HG03442 (cell line): ENCODE results near the gene LRRC47.

ENCODE experiments used
- ATAC-seq: cut with Tn5 transposase; IDR thresholded peaks from one replicate; pipeline ENCODE4 v1.9.1; 2021; ENCODE audit warnings: mild to moderate bottlenecking, moderate library complexity; ENCODE audit not compliant: unreplicated experiment

LRRC47 gene

DNA sequence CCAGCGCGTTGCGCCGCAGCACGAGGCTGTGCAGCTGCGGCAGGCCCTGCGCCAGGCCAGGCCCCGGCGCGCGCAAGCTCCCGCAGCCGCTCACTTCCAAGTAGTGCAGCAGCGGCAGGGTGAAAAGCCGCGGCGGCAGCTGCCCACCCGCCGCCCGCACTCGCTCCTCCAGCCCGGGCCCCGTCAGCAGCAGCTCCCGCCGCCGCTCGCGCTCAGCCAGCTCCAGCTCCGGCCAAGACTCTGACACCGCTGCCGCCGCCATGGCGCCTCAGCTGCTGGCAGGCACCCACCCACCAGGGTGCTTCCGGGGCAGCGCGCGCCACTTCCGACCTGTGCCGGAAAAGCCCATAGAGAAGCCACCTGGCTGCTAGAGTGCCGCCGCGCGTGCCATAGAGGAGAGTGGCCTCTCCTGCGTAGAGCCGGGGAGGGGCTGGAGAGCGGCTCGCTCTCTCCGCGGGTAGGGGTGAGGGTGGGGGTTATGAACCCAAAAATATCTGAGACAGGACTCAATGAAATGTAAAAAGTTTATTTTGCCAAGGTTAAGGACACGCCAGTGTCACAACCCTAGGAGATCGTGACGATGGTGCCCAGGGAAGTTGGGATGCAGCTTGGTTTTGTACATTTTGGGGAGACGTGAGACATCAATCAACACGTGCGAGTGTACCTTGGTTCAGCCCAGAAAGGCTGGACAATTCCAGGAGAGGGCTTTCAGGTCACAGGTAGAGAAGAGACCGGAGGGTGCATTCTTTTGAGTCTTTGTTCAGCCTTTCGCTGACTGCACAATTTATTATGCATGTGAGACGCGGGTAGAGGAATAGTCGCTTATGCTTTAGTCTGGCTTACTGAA, at the start of gene LRRC47:
LRRC47 (minus strand) TSS at position 284 of the 847 bp plus-strand sequence; CDS start at position 262, 22 bp downstream.
- peak; percentile 94 for ATAC-seq

DNA sequence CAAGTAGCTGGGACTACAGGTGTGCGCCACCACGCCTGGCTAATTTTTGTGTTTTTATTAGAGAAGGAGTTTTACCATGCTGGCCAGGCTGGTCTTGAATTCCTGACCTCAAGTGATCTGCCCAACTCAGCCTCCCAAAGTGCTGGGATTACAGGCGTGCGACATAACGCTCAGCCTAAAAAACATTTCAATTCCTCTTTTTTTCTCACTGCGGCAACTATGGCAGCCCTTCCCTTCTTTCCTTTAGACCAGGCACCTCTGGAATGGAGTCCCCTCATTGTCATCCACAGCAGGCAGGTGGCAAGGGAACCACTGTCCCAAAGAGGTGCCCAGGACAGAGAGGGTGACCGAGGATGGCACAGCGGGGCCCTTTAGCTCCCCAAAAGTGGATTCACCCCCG, 46.6 kb upstream of the LRRC47 start:
- ATAC-seq, result no peak

DNA sequence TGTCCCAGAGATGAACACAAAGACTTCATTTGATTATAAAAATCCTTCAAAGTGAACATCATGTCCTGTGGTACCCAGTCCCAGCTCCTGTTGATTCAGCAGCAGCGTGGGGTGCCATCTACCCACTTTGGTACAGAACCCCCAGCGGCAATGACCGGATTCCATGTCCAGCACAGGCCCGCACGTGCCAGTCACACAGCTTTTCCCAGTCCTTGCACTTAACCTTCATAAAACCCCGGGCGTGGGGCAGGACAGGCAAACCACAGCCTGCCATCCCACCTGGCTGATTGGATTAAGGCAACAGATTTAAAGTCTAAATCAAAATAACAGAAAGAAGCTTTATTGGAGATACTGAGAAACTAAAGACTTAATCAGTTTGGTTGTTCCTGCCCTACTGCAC, 45.2 kb upstream of the LRRC47 start:
- ATAC-seq, result no peak

DNA sequence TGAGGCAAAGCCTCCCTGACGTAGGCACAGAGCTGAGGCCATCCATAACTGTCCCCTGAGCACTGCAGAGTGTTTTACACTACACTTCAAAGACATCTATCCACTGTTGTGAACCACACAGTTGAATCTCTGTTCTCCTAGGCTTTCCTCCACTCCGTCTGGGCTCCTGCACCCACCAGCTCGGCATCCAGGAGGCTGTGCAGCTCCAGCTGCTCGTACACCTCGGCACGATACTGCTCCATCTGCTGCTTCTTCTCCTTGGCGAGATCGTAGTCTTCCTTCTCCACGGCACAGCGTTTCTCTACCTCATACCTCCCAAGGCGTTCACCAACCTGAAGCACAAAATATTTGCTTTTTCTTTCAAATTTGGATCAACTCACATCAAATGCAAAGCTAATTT, 42.5 kb upstream of the LRRC47 start:
- ATAC-seq, result no peak

DNA sequence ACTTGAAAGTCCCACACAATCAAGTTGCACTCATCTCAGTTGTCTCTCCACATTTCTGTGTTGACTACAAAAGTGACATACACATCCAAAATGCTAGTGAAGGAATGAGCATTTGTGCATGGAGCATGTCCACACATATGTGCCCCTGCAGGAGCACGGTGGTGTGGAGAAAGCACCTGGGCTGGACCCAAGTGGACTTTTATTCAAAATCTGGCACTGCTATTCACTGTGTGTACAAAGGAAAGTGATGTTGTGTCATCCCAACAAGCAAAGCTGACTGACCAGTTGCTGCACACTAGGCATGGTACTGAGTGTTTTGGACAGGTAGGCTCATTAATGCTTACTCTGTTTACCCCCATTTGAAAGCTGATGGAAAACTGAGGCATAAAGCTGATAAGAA, 41.4 kb upstream of the LRRC47 start:
- no peak for ATAC-seq

DNA sequence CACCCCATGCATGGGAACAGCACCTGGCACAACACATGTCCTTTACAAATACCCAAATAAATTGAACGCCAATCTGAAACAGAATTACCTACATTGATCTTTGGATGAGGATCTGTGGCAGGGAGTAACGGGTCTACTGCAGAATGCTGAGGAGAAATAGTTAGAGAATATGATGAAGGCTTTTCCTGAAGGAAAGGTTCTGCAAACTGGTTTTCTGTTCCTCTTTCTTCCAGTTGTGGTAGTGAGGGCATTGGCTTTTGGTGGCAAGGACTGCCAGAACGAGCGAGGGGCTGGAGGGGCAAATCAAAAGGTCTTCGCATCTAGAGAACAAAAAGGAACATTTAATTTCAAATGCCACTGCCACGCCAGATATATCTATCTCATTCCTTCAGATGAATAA, 40.9 kb upstream of the LRRC47 start:
- no peak for ATAC-seq

DNA sequence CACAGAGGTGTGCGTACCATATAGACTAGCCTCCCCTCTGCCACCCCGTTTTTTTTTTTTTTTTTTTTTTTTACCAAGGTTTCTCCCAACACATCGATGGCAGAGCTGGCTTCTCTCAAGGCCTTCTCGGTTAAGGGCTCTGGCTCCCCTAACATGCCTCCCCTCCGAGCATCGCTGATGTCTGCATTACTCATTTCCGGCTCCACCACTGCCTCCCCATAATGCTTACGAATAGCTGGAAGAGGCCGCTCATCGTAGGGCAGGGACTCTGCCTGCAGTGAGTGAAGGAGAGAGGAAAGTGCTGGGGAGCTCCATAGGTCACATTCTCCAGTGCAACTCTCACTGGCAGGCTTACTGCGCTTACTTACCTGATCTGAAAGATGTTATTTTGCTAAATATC, 40.1 kb upstream of the LRRC47 start:
- no peak for ATAC-seq

DNA sequence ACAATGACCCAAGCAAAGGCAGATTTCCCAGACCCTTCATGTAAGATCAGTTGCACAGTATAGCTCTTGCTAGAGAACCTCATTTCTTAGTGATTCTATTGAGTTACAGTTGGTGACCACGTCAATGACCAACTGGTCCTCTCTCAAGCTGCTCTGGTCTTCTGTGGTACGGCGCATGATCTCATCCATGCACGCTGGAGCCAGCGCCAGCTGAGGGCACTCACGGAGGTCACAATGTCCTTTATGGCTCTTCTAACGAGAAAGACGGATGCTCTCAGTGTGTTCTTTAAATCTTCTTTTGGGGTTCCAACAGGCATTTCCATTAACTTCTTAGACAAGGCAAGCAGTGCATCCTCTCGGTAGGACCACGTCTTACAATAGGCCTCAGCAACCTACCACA, 38.4 kb upstream of the LRRC47 start:
- no peak for ATAC-seq

DNA sequence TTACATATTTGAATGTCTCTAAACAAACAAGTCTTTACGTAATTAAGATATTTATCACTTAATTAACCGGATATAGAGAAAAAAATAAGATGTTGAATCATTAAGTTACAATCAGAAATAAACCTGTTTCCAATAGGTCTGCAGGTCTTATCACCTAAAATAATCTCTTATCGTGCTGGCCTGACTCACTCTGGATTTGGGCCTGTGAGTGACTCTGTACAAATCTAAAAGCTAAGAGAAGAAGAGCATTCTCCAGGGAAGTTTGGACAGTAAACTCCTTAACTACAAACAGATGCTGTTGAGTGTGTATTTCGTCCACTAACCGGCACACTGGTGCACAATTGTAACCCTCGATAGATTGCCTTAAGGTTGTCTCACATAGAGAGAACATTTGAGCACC, 35.4 kb upstream of the LRRC47 start:
- no peak for ATAC-seq

DNA sequence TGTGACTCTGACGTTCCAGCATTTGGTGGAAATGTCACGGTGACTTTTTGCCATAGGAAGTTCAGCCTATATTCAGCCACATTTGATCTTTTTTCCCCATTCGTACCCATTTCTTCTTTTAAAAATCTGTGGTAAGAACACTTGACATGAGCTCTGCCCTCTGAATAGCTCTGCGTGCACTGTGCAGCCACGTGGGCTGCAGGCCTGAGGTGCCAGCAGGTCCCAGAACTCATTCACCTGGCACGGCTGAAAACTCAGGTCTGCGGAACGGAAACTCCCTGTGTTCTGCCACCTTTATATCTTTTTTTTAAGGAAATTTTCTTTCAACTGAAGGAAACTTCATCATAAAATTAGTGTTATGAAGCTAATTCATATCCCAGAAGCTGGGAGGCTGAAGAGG, 32.1 kb upstream of the LRRC47 start:
- no peak for ATAC-seq

DNA sequence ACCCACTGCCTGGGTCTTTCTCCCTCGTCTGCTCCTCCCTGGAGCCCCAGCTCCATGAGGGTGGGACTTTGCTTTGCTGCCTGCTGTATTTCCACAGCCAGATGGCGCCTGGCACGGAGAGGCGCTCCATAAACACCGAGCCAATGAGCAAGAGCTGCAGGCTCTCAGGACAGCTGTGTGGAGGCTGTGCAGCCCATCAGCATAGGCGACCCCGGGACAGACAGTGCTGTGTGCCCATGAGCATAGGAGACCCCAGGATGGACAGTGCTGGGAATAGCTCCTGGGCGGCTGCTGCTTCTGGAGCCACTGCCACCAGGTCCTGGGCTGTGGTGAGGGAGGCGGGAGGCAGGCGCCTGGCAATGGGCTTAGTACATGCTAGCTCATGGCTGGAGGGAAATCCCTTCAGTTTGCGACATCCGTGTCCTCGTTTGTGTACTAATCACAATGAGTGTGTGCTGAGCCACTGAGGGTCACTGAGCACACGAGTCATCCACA, 31.6 kb upstream of the LRRC47 start:
- ATAC-seq, result no peak

DNA sequence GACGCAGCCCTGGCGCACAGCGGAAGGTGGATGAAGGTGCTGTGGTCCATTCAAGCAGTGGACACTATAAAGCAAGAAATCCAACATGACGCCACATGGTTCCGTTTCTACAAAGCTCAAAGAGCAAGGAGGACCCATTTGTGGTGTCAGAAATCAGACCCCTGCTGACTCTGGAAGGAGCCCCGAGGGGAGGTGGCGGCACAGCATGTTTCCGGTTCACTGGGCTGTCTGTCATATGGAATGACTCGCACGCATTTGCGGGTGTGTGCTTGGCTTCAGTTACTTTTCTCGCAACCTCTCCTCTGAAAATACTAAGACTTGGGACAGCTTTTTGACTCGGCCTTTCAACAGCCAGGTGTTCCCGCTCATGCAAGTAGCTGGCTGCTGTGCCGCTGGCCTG, 29.1 kb upstream of the LRRC47 start:
- ATAC-seq, result no peak

DNA sequence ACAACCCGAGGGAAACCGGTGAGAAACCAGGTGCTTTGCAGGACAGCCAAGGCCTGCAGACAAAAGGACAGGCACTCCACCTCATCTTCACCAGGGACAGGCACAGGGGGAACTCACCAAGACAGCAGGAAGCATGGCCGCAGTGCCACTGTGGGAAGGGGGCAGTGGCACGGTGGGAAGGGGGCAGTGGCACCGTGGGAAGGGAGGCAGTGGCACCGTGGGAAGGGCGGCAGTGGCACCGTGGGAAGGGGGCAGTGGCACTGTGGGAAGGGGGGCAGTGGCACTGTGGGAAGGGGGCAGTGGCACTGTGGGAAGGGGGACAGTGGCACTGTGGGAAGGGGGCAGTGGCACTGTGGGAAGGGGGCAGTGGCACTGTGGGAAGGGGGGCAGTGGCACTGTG, 28.4 kb upstream of the LRRC47 start:
- ATAC-seq, result no peak

DNA sequence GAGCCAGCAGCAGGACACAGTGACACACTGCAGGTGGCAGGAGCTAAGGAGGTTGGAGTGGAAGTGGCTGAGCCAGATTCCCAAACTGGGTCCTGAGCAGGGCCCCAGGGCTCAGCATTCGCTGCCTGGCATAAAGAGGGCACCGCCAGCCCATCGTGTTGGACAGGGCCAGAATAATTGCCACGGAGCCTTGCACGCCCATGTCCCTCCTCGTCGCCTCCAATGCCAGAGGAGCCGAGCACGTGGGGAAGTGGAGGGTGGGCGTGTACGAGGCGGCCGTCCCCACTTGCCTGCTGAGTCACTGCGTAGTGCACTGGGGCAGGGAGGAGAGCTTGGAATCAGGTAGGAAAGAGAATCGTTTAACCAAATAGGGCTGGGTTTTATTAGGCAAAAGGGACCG, 26.1 kb upstream of the LRRC47 start:
- ATAC-seq, result no peak

DNA sequence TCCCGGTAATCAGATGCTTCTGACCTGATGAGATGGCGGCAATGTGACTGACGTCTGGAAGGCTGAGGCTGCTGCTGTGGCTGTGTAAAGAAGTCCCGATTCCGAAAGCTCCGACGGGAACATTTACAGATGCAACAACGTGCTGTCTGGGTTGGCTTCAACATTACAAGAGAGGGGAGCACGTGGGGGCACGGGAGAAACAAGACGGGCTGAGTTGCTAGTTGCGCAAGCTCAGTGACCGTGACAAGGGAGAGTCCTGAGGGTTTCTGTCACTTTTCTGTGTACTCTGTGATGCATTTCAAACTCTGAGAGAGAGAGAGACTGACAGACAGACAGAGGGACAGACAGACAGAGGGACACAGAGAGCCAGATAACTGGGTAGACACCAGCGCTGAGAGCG, 25.6 kb upstream of the LRRC47 start:
- ATAC-seq, result no peak

DNA sequence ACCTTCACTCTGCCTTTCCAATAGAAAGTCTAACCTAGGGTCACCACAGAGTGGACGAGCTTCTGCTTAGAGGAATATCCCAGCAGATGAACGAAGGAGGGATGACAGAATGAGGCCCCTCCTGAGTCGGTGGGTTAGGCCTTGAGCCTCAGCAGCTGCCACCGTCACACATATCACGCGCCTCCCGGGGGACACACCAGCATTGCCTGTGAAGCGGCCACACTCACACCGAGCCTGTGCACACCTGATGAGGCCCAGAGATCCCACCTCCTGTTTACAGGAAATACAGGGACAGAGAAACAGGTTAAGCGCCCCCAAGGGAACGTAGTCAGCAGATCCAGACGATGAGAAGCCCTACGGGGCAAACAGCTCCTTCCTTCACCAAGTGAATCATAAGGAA, 25.1 kb upstream of the LRRC47 start:
- no peak for ATAC-seq

DNA sequence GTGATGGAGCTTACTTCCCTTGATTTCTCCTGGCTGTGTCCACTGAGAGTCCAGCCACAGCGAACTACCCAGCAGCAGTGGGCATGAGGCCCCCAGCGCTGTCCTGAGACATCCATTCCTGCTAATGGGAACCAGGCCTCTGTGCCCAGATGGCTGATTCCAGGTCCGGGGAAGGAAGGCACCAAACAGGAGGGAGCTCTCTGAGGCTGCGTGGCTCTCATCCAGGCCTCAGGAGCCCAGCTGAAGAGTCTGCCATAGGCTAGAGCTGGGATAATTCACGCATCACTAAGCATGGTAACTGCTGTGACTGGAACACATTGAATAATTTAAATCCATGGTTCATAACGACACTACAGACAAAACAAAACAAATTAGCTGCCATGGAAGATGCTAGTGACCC, 24.7 kb upstream of the LRRC47 start:
- ATAC-seq, result no peak

DNA sequence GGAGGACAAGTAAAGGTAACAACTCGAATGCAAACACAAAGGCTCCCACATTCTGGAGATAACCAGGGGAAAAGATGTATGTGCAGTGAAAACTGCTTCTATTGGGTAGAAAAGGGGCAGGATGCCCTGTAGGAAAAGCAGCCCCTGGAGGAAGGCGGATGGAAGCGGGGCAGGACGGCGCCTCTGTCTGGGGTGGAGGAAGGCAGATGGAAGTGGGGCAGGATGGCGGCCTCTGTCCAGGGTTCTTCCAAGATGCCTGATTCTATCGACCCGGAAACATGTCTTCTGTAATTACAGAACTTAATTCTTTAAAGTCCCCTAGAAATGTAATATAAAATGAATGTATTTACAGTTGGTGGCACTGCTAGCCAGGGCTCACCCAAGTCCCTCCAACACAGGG, 24.0 kb upstream of the LRRC47 start:
- ATAC-seq, result no peak

DNA sequence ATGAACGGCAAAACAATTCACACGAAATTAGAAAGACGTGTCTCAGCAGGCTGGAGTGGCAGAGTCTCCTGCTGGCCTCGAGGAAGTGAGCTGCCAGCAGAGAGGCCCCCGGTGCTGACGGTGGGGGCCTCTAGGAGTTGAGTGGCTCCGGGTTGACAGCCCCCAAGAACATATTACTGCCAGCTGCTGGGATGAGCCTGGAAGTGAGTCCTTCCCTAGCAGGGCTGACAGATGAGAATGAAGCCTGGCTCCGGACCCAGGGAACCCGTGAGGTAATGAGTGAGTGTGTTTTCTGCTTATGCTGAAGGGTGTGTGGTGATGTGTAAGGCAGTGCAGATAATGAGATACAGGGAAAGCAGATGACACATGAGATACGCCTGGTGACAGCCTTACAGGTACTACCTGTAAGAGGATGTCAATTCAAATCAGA, 23.5 kb upstream of the LRRC47 start:
- ATAC-seq, result no peak

DNA sequence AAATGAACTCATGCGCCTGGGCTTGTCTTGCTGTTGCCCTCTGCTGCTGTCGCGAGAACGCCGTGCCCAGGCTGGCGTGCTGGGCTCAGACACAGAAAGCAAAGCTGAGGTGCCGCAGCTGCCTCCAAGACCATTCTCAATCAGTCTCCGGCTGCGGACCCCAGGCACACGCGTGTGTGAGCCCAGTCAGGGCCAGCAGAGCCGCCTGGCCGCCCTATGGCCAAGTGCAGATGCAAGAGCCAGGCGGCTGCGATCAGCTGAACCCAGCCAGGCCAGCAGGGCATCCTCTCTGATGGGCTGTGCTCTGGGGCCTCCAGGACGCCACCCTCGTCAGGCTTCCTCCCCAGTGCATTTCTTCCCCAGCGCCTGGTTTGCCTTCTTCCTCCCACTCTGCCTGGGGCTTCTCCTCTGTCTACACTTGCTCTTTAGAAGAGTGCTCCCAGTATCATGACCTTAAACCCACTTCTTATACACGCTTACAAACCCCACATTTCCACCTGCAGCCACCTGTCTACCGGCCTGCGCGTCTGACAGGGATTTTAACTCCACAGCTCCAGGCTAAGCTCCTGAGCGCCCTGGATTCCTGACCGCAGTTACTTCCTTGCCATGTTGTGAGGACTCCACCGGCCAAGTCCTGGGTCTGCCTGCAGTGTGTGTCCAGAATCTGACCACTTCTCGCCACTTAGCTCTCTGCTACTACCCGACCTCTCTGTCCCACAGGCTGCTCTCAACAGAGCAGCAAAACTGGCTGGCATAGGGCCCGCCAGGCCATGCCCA, 21.7 kb upstream of the LRRC47 start:
- ATAC-seq, result no peak

DNA sequence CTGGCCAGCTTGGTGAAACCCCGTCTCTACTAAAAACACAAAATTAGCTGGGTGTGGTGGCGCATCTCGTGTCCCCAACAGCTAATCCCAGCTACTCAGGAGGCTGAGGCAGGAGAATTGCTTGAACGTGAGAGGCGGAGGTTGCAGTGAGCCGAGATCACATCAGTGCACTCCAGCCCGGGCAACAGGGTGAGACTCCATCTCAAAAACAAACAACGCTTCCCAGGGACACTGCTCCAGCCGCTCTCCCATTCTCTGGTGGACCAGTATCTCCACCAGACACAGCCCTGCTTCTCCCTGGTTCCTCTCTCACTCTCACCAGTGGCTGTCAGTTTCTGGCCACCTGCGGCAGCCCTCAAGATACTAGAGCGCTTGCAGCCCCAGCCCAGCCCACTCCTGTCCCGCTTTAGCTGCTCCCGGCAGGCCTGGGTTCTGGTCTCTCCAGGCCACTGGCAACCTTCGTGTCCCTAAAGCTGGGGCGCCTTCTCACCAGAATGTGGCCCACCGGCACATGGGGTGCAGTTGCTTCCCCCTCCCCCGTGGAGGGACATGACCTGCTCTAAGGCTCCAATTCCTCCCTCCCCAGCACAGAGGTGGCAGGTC, 20.9 kb upstream of the LRRC47 start:
- ATAC-seq, result no peak
